Hematopoietic multipotent progenitor cell treated with erythropoietin and hydrocortisone succinate and interleukin-3 and kit ligand, for 6 days (in vitro differentiated cells): Measurements from ENCODE around the gene LHX4.

ENCODE experiments used
- DNase-seq: peaks from one replicate; pipeline ENCODE4 v3.0.0-alpha.2; 2015

The LHX4 gene

DNA sequence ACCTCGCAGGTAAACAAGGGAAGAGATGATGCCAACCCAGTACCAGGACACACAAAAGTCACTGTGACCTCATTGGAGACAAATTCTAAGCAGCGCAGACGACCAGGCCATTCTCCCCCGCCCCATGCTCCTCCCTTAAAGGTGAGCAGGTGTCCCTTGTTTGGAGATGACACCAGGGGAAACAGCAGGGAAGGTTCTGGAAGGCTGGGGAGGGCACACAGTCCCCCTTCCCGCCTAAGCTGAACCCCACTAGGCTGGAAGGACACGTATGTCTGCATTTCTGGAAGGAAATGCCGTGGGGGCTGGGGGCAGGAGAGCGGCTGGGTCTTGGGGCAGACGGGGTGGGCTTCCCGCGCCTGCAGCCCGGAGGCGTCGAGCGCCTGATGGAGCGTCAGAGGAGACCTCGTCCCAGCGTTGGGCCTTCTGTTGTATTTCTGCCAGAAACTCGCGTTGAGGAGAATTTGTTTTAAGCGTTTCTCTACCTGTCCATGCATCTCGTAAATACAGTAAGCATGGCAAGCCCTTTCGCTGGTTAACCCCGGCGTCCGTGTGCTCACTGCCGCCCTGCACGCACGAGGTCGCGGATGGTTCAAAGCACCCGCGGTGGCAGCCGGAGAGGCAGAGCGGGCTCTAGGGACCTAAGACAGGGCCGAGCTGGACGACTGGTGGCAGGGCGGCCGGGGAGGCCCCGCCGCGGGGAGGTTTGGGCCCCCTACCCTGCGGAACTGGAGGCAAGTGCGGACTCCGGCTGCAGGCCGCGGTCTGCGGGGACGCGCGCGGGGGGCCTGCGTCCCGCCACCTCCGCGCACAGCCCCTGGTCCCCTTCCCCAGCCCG is 1.2 kb upstream of the LHX4 start:
- peak; percentile 37 for DNase-seq

DNA sequence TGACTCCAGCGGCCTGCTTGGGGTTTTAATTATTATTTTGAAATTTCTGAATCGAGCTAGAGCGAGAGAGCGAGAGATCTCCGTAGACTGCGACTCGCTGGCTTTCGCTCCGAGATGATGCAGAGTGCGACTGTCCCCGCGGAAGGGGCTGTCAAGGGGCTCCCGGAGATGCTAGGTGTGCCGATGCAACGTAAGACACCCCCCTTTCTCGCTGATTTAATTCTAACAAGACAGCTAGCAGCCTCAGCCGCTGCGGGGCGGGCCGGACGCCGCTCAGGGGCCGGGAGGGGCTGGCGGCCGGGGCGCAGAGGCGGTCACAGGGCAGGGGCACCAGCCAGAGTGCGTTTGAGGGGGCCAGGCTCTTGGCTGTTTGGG is 339 bp downstream of the LHX4 start:
- DNase-seq = no peak

DNA sequence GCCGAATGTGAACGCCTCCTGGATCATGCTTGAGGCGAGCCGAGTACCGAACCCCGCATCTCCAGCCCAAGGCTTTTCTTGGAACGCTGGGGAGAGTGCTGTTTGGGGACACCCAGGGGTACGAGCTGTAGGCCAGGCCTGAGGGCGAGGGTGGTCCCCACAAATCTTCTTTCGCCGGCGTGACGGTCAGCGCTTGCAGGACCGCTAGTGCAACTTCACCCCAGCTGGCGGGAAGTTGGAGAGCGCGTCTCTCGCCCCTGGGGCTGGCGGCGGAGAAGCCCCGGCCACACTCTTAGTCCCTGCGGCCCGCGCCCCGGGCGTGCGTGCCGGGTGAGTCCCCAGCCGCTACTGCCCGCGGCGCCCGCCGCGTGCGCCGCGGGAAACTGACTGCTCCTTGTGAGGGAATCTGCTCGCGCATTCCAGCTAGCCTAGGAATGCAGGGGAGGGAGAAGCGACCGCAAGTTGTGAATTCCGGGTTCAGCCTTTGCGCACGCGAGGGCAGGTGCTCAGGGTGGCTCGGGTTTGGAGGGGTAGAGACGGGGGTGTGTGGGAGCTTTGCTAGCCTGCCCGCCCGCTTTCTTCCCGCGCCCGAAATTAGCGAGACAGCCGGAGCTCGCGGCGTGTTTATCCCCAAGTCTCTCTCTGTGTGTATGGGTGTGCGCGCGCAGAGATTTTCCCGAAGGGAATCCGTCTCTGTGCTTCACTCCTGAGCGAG is 884 bp downstream of the LHX4 start:
- DNase-seq = no peak

DNA sequence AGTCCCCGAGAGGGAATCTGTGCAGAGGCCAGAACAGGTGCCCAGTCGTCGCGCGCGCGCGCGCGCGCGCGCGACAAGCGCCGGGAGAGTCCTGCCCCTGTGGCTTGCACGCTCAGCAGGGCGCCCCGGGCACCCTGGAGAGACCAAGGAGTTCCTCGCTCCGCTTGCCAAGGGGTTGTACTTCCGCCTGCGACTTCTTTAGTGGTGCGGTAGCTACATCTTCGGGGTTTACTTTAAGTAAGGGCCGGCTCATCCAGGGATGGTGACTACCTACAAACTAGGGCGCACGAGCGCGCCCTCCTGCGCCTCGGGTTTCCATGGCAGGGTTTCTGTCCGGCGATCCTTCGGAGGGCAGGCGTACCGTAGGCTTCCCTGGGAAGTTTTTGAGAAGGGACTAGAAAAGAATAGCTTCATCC is 1.4 kb downstream of the LHX4 start:
- peak; percentile 58 for DNase-seq

DNA sequence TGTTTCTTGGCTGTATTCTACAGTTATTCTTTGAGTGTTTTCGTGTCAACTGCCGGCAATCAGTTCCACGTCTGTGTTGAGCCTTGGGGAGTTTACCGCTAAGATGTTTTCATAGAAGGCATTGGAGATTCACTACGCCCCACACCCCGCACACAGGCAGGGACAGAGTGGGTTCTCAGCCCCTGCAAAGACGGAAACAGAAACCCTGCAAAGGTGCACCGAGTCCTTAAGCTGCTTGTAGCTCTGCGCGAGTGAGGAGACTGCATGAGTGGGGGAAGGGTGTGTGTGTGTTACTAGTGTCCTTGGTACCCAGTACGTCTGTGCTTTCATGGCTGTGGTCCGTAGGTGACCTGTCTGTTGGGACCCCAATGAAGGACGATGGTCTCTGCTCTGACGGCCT is 1.9 kb downstream of the LHX4 start:
- DNase-seq = no peak

DNA sequence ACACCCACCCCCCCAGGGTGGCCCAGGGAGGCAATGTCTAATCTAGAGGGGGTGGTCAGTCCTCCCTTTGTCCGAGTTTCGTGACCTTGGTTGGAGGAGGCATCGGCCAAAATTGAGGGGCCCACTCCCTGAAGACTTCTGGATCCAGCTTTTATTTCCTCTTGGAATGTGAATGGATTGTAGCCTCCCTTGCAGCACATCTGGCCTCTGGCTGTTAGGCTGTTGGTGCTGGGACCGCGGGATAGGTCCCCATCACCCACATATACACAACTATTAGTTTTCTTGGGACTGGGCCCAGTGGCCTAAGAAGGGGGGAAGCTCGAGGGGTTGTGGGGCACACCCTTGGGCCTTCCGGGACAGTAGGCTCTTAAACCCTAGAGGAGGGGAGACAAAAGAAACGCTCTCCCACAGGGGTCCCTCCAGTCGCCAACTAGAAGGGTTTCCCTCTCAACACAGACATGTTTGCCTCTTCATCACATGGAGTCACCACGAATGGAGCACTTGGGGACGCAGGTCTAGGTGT is 2.5 kb downstream of the LHX4 start:
- DNase-seq = no peak

DNA sequence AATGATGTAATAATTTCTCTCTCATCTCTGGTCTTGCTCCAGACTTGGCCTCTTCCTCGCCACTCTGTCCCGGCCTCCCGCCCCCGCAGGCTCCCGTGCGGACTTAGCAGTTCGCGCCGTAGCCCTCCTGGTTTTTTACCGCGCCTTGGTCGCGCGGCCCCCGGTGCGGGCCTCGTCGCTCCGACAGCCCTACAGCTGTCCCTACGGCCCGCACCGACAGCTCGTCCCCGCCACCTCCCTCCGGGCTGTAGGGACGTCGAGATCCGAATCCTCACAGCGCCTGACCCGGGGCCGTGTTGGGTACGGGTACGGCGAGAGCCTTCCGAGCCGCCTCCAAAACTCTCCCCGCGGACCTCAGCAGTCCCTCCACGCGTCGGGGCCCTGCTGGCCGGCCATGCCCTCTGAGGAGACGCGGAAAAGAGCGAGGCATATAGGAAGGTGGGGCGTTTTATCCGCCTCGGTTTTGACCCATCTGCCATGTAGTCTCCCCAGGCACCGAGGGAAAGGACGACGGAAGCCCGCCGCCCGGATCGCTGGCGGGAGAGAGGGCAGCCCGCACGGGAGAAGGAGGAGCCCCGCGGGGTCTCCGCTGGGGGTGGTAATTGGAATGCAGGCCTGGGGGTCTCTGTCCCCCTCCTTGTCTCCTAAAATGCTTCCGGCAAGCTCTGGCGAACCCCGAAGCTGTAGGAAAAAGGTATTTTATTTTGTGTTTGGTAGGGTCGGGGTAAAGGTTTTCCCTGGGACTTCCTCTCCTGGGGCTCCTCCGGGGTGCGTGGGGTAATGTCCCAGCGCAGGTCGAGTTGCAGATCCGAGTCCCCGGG is 3.3 kb downstream of the LHX4 start:
- DNase-seq = no peak

DNA sequence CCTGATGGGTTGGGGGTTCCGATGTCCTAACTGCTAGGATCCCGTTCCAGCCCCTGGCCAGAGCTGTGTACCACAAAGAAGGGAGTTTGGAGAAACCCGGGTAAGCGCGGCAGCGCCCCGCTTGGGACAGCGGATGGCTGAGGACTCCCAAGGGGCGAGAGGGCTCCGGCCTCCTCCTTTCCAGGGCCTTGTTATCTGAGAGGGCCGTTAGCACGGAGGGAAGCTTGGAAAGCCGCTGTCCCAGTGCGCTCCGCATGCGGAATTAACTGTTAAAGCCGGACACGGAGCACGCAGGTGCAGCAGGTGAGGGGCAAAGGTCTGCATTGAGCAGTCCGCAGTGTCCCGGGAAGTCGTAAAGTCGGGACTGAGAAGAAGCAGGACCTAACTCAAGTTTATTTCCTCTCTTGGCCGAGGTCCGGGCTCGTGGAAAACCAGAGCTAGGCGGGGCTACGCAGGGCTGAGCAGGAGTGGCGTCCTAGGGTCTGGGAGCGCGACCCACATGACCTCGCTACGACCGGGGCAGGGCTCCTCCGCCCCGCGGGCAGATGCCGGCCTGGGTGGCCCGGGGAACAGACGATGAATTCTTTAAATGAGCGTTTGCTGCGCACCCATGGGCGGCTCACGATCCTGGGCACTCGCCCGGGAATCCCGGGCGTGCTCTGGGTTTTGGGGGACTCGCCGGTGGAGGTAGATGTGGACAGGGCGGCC is 4.5 kb downstream of the LHX4 start:
- no peak for DNase-seq

DNA sequence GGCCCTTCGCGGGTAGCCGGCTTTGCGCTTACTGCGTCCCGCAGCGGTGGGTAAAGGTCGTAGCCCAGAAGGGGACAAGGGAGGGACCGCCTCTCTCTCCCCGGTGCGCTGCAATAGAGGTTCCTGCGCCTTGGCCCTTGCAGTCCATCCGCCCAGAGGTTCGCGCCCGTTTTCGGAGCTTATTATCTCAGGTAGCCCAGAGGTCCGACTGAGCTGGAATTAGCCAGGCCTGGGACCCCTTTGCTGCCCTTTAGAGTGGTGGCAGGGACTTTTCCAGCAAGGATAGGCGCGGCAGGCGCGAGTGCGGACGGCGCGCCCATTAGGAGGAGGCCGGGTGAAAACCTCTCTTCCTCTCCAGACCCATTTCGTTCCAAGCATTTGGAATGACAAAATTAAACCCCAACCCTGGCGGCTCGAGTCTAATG is 5.0 kb downstream of the LHX4 start:
- DNase-seq = no peak

DNA sequence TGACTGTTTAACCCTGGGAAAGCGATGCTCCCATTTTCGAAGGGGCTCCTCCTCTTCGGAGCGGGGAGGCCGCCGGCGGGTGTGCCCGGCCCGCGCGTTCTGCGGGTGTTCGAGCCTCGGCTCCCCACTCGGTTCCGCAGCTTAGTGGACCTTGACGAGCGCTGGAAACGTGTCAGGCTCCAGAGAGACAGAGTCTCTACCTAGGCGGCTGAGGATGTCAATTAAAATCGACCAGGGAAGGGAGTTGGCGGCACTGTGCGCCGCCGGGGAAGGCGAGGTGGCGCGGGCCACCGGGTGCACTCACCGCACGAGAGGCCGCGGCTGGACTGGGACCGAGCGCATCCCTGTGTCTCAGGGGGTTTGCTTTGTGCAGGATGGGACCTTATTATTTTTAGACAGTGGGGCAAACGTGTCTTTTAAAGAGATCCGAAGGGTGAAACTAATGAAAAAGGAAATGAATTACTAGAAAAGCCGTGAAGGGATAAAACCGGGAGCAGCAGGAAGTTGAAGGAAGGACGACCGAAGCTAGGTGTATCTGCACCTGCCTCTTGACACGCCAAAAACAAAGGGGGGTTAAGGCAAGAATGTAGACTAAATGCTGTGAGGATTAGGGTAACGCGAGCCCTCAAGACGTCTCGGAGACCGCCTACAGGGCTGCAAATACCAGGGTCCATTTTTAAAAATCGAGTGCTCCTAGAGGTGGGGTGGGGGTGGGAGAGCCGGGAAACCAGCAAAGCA is 5.6 kb downstream of the LHX4 start:
- no peak for DNase-seq

DNA sequence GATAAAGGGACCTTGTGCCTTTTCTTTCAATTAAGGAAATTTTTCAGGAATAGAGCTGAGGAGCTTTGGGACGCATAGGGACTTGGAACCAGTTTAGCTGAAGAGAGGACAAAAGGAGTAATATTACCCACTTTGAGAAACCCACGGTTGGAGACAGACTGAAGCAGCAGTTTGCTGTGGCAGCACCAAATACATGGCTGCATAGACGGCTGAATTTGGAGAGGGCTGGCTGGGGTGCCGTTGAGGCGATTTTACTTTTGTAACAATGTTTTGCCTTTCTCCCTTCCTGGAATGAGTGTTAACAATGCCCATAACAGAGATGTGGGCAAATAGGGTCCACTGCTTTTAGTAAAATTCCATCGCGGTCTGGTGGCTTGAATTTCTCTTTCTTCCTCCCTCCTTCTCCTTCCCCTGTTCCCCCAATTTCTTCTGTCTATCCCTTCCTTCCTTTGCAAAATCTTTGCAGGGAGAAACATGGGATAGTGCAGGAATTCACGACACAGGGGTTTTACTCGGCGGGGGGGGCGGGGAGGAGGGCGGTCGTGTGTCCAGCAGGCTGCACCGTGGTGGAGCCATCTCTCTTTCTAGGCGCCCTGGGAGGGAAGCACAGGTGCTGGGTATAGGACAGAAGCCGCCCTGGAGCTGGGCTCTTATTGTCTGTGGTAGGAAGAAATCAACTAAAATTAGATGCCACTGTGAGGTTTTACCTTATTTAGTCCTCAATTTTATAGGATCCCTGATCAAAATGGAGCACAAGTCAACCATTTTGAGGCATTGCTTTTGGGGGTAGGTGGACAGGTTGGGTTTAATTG is 6.8 kb downstream of the LHX4 start:
- no peak for DNase-seq

DNA sequence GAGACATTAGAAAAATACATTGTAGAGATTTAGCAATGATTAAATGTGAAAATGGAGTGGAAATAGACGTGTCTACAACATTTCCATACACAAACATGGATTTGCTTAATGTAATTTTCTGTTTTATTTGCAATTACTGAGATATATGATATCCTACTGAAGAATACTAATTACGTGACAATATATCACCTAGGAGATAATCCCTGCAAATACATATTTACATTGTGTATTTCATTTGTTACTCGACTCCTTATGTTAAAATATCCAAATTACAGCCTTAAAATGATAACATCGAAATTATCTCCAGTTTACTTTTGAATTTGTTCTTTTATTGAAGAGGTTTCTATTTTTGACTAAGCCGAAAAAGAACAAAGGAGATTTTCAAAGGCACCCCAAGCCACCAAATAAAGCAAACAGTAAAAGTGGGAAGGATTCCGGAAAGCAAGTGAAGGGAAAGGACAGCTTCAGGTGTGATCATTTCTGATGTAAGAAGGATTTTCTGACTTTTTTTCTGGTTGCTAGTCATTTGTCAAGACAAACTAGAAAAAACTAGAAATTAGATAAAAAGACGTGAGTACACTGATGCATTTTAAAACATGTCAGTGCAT is 7.9 kb downstream of the LHX4 start:
- DNase-seq = no peak

DNA sequence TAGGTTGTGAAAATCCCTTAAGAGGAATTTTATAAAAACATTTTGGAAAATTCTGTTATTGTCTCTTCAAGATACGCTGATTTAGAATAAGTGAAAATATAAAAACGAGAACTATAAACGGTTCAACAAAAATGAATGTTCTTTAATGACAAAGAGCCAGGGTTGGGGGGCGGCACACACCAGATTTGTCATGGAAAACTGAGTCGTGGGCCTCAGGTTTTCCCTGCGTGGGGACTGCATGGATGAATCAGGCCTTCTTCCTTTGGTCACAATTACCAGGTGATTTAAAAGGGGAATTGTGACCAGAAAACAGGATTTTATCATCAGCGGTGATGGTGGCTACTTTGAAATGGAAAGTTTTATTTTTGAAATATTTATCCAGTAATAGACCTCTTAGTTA is 8.6 kb downstream of the LHX4 start:
- no peak for DNase-seq

DNA sequence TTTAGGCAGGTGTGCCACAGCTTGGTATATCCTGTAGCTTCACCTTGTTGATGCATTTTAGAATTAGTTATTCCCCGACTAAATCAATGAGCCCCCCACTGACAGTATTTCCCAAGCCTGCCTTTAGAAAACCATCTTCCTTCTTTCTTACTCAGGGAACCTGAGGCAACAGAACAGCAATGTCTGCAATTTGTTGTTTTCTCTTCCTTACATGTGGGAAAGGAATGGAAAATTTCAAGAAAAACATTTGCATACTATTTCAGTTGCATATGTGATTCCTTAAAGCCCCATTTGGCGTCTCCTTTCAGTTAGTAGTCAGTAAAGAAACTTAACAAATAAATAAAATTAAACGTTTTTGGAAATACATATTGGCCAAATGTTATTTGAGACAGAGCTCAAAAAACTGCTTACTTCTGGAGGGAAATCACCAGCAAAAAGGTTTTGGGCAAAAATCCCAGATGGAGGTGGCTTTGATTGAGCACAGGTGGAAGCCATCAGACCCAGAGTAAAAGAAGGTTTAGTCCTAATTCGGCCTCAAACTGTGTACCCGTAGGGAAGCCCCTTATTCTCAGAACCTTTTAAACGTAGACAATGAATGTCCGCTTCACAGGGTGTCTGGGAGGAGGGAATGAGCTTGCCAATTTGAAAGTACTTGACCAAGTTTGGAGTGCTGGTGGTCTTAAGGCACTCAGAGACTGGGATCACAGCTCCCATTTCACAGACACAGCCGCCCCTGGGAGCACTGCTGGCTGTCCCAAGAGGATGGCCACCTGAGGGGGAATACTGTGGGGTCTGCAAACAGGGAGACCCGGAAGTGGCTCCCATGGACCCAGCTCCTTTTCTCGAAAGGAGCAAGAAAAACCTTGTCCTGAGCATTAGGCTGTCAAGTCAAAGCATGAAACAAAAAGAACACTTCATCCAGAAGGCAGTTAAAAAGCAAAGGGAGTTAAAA is 9.4 kb downstream of the LHX4 start:
- DNase-seq = no peak

DNA sequence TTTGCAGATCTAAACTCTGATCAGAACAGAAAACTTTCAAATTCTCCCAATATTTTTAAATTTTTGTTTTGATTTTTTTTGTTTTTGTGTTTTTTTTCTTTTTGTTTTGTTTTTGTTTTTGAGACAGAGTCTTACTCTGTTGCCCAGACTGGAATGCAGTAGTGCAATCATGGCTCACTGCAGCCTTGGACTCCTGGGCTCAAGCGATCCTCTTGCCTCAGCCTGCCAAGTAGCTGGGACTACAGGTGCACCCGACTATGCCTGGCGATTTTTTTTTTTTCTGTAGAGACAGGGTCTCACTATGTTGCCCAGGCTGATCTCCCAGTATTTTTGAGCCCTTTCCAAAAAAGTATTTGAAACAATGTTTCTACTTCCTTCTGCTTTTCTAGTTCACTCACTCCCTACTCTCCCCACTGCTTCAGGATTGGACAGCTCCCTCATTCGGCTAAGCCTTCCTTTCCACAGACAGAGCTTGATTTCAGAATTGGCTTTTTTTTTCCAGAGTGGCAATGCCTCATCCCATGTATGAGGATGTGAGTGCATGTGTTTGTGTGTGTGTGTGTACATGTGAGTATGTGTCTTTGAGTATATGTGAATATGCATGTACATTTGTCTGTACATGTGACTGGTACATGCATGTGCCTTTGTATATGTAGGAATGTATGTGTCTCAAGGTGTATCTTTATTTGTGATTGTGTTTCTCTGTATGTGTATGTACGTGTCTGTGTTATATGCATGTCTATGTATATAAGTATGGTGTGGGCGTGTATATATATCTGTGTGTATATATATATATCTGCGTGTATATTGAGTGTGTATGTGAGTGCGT is 11.9 kb downstream of the LHX4 start:
- no peak for DNase-seq

DNA sequence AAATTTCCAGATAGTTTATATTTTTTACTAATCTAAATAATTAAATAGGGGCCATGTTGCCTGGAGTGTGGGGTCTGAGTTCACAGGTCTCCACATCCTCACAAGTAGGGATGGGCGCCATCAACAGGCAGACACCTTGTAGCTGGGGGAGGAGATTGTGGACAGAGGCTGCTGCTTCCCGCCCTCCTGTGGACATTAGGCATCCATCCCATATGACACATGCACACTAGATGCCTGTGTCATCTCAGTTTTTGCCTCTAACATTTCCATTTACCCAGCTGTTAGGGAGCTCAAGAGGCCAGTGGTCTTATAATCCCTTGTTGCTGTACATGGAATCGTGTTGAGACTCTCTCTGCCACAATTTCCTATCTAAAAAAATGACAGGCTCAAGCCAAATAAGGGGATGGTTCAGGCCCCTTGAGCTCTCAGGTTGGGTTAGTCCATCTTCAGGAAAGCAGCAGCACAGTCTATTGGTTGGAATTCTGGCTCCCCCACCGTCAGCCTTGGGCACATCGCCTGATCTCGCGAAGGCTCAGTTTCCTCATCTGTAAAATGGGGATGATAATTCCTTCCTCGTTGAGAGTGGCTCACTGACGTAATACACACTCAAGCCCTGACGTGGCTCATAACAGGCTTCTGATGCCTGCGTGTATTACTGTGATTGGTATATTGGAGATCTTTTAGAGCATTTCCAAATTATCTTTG is 13.6 kb downstream of the LHX4 start:
- no peak for DNase-seq

DNA sequence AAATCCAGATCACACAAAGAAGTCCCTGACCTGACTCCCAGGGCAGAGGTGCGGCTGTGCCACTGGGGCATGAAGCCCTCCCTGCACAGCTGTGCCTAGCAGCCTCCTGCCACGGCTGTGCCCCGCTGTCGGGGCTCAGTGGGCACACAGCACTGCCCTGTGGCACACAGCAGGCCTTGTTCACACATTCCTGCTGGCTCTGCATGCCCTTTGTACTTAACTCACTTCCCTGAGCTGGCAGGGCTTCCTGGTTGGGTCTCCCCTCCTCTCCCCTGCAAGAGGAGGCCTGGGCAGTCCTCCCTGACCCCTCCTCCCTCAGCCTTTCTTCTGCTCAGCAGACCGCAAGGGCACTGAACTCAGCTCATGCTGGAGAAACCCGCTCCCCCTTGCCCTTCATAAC is 14.8 kb downstream of the LHX4 start:
- DNase-seq = no peak

DNA sequence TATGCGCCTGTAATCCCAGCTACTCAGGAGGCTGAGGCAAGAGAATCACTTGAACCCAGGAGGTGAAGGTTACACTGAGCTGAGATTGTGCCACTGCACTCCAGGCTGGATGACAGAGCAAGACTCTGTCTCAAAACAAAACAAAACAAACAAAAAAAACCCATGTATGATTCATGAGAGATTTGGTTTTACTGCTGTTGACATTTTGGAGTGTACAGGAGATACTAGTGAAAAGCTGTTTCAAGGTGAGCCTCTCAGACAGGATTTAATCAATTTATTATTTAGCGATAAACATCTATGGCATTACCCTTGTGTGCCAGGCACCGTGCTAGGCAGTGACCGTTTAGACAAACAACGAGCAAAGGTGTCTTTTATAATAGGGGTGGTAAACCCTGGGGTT is 16.5 kb downstream of the LHX4 start:
- no peak for DNase-seq
